HG02623 (cell line): ENCODE results near the gene TH.
"Not testable (repeated sequence)": the region's sequence is repeated elsewhere in the genome, so short reads cannot be mapped to it uniquely, and the experiment has no call there.

ENCODE experiments used
- ATAC-seq: cut with Tn5 transposase; IDR thresholded peaks from one replicate; pipeline ENCODE4 v1.9.1; 2021; ENCODE audit warnings: moderate library complexity; ENCODE audit not compliant: unreplicated experiment

The TH gene

GRCh38 chr11:2196970-2197770 lies 25.6 kb upstream of the TH start:
- no peak for ATAC-seq

- ATAC-seq = no peak
Observed at GRCh38 chr11:2195756-2196088, 24.1 kb upstream of the TH start.

- no peak for ATAC-seq
Observed at GRCh38 chr11:2194877-2195755, 23.5 kb upstream of the TH start.

- ATAC-seq = not testable (repeated sequence)
Observed at GRCh38 chr11:2193888-2194595, 22.4 kb upstream of the TH start.

- ATAC-seq = no peak
Observed at GRCh38 chr11:2193099-2193887, 21.7 kb upstream of the TH start.

- no peak for ATAC-seq
Observed at GRCh38 chr11:2192435-2192834, 20.8 kb upstream of the TH start.

GRCh38 chr11:2191883-2192282 lies 20.3 kb upstream of the TH start:
- ATAC-seq = no peak

GRCh38 chr11:2190657-2191471 lies 19.2 kb upstream of the TH start:
- no peak for ATAC-seq

GRCh38 chr11:2189938-2190656 lies 18.5 kb upstream of the TH start:
- no peak for ATAC-seq

GRCh38 chr11:2188745-2189144 lies 17.1 kb upstream of the TH start:
- no peak for ATAC-seq

GRCh38 chr11:2187280-2187707 lies 15.7 kb upstream of the TH start:
- no peak for ATAC-seq

GRCh38 chr11:2186669-2187279 lies 15.2 kb upstream of the TH start:
- no peak for ATAC-seq

- ATAC-seq = no peak
Observed at GRCh38 chr11:2185324-2186085, 13.9 kb upstream of the TH start.

GRCh38 chr11:2182692-2183474 lies 11.3 kb upstream of the TH start:
- ATAC-seq = no peak

GRCh38 chr11:2182075-2182474 lies 10.5 kb upstream of the TH start:
- no peak for ATAC-seq

GRCh38 chr11:2180789-2181370 lies 9.3 kb upstream of the TH start:
- ATAC-seq = no peak

GRCh38 chr11:2180347-2180746 lies 8.7 kb upstream of the TH start:
- no peak for ATAC-seq
